ENCODE results near the gene RIC3.
A peak's percentile ranks its signal among the peaks of the same experiment; 100 is the strongest.

The RIC3 gene, protein sequence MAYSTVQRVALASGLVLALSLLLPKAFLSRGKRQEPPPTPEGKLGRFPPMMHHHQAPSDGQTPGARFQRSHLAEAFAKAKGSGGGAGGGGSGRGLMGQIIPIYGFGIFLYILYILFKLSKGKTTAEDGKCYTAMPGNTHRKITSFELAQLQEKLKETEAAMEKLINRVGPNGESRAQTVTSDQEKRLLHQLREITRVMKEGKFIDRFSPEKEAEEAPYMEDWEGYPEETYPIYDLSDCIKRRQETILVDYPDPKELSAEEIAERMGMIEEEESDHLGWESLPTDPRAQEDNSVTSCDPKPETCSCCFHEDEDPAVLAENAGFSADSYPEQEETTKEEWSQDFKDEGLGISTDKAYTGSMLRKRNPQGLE

DNA sequence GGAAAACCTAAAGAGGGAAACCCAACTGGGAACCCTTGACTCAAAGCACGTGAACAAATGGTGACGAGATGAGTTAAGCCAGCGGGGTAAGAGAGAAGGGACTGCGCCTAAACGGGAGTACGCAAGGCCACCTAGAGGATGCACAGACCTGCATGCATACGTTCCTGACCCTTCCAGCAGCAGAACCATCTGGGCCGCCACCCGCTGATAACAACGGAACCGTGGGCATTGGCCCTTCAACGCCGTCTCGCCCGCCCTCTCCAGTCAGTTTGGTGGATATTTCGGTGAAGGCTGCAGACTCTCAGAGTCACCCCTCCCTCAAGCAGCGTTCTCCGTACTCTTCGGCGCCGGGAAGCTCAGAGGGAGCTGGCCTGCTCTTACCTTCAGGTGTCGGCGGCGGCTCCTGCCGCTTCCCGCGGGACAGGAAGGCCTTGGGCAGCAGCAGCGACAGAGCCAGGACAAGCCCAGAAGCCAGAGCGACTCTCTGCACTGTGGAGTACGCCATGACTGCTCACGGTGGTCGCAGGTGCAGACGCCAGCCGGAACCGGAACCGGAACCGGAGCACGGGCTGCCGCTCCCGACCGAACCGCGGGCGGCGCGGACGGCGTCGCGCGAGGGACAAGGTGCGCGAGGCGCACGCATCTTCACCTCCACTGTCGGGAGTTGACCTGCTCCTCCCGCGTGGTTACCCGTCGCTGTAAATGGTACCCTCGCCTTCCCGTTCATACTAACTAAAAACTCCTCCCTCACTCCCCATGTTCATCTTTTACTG, at the start of gene RIC3:
Gene RIC3, minus strand, starts transcription at position 541 of the 773 bp plus-strand sequence. Its CDS starts 36 bp downstream, at position 505.
- peak; percentile 51 to 69 for DNase-seq

DNA sequence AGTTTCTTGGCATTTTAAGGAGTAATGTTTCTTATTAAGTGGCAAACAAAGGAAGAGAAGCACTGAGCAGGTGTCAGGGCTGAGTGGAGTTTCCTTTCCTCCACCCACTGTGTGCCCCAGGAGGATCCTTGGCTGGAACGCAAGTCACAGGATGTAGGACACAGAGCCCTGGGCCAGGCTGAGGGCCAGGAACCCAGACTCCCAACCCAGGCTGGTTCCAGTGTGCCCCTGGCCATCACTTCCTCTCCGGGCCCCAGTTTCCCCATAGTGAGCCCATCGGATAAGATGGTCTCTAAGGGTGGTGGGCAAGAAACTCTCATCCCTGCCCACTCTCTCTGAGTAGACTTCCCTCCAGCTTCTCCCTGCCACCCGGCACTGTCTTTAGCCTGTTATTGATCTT, 49.6 kb upstream of the RIC3 start:
- DNase-seq = no peak

DNA sequence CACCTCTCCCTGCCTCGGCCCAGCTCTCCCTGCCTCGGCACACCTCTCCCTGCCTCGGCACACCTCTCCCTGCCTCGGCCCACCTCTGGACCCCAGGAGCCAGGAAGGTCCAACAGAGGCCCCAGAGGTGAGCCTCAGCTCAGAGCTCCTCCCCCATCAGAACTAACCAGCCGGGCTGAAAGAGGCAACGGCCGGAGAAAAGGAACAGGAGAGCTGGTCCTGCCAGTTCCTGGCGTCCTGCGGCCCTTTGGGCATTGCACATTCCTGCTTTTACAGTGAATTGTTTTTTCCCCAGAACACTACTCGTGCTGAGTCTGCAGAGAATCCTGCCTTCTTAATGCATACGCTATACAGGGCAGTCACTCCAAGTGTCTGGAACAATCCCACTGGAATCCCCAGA, 49.1 kb upstream of the RIC3 start:
- no peak for DNase-seq

DNA sequence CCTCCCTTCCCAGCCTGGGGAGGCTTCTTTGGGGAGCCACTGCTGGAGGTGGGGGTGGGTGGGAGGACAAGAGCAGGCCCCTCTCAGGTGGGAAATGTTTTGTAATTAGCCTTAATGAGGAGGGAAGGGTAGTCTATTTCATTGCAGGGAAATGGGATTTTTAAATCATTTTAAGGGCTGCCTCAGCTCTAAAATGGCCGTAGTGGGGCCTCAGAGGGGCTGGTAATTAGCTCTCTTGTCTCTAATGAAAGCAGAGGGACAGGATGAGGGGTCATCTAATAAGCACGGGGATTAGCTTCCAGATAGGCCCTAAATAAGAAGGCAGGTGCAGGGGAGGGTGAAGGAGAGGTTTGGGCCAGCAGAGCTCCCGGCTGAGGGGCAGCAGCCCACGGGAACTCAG, 48.3 kb upstream of the RIC3 start:
- no peak for DNase-seq

DNA sequence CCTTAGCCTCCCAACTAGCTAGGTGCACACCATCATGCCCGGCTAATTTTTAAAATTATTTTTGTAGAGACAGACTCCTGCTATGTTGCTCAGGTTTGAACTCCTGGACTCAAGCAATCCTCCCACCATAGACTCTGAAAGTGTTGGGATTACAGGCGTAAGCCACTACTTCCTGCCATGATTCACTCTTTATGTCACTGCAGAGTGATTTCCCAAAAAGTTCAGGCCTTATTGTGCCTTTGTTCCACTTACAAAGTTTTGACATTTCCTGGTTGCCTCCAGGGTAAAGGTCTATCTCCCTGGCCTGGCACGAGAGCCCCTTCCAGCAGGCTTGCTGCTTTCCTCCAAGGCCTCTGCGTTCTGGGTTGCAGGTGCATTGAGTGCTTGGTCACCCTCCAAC, 44.6 kb upstream of the RIC3 start:
- DNase-seq = no peak

DNA sequence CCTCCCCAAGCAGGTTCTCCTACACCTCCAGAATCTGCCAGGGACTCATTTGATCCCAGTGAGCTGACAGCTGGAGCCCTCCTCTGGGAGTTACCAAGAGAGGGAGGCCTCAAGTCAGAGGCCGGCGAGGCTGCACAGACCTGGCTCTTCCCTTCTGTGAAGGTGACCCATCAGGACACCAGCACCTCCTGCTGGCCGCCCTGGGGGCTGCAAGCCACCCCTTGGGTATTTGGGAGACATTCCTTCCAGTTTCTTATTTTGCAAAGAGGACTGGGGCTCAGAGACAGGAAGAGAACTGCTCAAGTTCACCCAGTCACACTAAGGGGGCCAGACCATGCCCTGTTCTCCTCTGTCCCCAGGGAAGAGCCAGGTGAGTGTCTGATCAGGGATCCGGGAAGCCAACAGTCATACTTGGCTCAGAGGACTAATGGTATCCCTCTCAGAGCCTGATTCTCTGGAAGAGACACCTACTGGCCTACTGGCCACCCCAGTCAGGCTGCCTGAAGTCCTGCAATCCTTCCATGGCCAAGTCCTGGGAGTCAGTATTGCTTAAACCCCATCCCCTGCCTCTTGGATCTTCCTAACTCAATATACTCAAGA, 40.5 kb upstream of the RIC3 start:
- DNase-seq = no peak

DNA sequence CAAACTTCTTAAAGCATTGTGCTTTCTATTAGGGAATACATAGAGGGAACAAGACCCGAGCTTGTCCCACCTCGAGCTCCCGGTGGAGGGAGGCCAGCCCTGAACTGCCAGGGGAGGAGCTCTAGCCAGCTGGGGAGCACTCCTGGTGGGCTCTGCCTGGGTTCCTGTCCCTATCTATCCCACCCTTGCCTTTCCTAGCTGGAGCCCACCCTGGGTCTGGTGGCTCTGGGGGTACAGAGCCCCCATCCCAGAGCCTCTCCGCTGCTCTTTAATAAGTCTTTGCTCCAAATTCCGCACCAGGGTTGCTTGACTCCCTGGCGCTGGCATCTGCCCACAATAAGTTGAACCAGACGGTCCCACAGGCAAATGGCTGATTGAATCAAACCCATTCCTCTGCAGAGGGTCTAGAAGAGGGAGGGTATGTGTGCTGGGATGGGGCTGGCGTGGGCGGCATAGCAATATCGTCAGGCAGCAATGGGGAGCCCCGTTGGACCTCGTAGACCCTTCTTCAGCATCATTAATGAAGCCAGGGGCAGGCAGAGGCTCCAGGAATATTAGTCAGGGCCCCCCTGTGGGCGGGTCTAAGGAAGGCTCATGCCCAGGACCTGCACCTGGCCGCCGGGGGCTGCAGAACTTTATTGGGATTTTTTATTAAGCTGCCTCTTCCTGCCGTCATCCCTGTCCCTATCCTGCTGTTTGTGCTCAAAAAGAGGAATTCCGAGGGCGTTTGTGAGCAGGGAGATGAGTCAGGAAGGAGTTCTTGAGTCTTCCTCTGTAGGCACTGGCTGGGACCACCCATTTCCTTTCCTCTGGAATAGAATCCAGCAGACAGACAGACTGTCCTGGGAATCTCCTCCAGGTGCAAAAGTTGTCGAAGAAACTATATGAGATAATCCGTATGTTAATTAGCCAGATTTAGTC, 38.5 kb upstream of the RIC3 start:
- DNase-seq = no peak

DNA sequence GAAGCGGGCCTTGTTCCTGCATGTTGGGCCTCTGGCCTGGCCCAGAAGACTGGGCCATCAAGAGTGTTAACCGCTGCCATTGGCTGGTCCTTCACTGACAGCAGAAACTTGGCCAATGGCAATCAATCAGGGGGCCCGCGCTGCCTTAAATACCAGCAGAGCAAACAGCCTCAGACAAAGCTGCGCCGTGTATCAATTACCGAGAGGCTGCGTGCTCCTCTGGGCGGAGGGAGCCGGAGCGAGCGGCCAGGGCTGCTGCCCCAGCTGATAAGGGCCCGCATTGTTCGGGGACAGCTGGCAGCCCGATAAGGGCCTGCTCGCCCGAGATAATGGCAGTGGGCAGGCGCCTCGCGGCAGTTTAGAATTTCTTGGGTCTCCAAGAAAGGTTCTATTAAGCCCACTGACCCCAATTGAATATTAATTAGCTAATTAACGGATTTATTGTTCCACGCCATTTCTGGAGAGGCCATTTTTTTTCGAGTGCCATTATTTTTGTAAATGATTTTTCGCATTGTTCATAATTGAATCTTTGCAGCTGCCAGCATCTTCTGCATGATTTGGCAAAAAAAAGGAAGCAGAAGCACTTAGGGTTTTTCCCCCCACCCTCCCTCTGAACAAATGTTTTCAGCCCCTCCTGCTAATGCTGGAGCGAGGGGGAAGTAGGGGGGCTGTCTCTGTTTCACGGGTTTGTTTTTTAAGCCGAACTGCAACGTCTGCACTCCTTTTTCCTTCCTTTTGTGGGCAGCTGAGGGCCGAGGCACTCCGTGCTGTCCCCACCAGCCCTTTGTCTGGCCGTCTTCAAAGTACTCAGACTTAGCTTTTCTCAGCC, 37.6 kb upstream of the RIC3 start:
- no peak for DNase-seq

DNA sequence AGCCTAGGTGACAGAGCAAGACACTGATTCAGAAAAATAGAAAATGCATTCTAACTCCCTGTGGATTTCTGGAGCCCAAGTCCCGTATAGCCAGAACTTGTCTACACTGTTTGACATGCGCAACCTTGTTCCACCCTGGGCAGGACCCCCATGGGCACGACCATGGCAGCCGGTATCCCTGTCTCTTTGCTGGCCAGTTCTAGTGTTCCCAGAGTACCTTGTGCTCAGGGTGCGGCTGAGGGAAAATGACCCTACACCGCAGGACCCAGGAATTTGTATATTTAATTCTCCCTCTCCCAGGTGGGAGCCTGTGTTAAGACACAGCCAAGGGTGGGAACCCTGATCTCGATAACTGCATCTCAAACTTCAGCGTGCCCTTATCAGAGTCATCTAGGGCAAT, 36.7 kb upstream of the RIC3 start:
- DNase-seq = no peak

DNA sequence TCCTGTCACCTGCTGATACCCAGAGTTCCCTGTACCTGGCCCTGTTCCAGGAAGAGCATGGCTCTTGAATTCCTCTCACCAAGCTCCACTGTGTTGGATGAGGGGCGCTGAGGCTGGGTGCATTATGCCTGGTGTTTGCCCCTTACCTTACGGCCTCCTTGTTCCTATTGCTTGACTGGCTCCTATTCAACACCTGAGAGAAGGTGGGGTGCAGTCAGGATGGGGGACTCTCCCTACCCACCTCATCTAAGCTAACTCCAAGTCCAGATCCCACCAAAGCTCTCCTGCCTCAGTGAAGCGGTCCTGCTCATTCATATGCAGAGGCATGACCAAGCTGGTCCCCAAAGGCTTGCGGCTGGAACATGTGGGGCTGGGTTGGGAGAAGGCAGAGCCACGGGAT, 35.8 kb upstream of the RIC3 start:
- DNase-seq = no peak

DNA sequence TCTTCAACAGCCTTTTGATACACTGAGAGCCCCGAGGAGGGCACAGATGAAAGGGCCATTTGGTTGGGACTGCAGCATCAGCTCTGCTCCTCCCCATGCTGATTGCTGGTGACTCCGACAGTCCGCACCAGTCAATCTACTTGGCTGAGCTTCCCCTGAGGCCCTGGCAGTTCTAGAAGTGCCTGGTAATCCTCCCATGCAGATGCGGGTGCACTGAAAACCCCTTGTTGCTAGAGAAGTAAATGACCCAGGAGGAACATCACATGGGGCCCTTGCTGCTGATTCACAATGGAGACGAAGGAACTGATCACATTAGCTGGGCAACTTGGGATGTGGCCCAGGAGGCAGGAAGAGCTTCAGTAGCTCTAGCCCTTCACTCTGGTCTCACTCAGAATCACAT, 35.2 kb upstream of the RIC3 start:
- no peak for DNase-seq

DNA sequence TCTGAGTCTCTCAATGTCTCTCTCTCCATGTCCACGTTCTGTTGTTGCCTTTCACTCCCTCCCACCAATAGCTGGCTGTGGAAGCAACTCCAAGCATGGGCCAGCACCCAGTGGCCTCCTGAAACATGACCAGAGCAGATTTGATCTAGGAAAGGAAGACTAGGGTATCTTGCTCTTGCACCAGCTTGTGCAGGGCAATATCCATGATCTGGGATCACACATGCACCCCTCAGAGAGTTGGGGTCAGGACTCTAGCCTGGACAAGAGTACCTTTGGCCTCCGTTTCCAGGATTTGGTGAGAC, 34.5 kb upstream of the RIC3 start:
- no peak for DNase-seq

DNA sequence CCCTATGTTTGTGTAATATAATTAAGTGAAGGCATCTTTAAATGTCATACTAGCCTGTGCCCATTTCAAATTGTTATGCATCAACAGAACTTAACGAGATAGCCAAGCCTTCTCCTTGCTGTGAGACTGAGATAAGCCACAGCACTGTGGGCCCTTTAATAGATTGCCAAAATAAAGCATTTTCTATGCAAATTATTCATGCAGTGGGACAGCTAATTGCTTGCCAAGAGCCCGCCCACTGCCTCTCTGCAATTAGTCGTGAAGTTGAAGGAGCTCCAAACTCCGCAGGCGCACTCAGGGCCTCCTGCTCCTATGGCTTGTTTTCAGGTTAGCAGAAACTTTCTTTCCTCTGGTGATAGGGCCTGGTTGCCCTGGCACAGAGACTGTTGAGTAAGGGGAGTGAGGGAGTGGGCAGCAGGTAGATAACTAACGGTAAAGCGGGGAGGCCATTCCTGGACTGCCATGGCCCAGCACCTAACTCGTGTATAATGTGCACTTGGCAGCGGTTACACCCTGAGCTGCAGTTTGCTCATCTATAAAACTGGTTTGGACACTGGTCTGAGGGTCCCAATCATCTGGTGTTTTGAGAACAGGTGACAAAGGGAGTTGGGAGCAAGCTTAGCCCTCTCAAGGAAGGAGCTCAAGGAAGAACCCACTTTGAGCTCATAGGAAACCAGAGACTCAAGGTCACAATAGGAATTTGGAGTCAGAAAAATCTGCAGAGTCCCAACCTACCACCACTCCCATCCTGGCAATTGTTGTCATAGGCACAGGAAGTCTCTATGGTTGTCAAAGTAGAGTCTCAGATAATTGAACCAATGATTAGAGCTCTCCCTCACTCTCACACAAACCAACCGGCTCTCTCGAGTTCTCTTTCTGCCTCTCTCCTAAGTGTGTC, 33.9 kb upstream of the RIC3 start:
- DNase-seq = no peak

DNA sequence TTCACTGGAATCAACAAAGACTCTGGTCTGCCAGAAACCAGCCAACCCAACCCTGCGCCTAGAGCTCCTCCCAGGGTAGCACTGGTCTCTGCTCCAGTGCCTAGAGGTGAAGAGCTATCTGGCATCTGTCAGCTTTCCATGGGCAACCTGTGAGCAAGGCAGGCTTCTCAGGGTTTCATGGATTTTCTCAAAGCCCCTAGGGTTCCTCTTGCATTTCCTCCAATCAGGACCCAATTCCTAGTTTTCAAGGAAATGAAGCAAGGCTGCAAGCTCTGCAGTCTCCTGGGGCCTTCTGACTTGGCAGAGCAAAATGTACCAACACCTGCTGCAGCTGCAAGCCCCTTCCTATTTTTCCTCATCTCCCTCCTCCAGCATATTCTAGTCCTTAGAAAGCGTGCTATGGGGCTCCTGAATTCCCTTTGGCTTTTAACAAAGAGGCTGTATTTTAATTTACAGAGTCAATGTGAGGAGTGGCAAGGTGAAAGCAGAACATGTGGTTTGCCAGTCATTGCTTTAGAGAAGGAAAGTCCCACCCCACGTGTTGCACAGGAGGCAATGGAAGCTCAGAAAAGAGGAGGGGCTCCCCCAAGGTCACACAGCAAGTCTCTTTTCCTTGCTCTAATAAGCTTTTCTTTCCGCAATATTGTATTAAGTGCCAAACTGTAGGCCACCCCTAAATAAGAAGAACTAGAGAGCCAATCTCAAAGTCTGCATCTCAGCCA, 33.0 kb upstream of the RIC3 start:
- no peak for DNase-seq

DNA sequence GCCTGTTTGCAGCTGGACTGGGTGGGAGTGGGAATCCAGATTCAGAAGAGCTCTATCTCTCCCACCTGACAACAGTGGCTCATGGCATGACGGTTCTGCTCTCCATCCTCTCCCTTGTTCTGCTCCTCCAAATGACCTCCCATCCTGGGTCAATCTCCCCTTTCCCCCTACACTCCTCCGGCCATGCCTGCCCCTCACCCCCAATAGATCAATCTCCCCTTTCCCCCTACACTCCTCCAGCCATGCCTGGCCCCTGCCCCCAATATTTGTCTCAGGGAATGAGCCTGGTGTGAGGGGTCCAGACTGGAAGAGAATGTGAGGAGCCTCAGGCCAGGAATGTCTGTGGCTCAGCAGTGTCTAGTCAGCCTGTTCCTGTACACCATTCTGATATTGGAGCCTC, 30.9 kb upstream of the RIC3 start:
- DNase-seq = no peak

DNA sequence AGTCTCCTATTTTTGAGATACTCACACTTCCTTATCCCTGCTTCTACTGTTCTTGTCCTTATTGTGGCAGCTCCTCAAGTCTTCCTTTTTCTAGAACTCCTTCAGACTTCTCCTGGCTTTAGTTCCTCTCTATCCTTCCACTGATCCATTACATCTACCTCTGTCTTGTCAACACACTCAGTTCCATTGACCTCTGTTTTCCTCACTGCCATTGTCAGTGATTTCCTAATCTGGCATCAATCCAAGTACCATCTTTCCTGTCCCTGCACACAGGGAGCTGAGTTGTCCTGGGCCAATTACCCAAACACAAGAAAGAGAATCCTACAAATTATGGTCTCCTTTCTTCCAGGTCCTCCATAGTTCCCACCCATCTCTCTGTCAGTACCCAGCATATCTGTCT, 27.9 kb upstream of the RIC3 start:
- no peak for DNase-seq

DNA sequence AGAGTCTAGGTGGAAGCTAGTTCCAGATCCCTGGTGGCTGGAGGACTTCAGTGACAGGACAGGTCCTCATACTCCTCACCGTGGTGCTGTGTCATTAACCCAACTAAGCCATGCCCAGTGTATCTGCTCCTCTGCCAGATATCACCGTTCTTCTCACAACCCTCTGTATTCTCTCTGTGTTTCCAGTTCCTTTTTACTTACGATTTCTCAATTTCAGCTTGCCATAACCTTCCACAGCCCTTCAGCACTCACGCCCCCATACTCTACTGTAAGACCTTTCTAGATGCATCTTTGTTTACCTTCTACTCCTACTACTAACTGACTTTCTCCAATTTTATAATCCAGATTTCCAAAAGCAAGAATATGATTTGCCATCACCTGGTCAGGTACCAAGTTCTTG, 26.1 kb upstream of the RIC3 start:
- no peak for DNase-seq

DNA sequence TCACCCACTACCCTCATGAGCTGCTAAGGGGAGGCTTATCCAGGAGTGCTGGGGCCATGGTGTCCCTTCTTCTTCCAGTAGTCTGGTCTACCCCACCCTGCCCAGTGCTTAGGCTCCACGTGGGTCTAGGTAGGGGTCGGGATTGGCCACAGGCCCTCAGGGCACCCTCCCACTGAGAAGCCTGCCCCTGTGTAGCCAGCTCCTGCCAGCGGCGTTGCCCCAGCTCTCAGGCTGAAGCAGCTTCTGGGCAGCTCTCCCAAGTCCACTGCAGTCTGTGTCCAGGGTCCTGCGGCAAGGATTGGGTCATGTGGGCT, 24.0 kb upstream of the RIC3 start:
- DNase-seq = no peak

DNA sequence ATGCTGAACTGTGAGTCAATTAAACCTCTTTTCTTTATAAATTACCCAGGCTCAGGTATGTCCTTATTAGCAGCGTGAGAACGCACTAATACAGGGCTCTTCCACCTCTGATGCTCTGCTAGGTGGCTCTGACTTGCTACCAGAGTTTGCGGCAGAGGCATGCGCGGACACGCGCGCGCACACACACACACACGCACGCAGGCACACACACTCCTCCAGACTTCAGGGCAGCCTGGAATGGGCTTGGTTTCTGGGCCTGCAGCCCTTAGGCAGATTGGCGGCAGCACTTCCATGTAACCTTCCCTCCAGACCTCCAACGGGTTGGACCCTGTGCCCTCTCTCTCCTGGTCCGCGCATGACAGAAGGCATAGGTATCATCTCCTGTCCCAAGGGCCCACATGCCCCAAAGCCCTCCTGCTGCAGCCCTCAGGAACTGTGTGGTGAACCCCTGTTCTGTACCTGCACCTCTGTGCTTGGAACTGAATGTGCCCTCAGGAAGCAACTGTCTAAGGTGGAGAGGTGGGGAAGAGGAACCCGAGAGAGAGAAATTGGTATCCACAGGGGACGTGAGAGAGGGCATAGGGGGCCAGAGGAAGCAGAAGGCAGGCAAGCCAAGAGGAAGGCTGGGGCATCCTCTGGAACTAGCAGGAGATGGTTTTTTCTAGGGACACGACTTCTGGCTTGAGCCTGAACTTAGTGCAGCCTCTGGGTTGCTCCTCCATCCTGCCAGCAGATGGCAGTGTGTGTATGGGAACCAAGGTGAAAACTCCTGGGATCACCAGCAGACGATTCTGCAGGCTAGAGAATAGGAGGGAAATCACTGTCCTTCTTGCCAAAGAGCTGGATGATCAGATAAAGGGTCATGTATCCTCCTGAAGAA, 23.4 kb upstream of the RIC3 start:
- DNase-seq = peak; percentile 25 to 67

DNA sequence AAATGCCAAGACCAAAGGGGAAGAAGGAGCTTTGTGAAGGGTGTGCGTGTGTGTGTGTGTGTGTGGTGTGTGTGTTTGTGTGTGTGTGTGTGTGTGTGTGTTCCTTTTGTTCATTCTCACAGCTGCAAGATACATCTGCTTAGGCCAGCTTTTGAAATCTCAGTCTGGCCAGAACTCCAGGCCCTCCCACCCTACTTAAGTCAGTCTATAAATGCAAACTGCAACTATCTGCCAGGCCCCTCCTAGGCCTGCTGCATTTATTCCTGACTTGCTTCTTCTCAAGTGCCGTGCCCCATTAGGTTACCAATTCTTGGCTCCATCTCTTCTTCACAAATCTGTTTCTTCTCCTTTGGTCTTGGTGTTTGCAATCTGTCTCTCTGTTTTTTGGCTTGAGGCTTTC, 21.6 kb upstream of the RIC3 start:
- DNase-seq = no peak

All from NCI-H1930 (cell line).